ENCODE measurements around the gene PTPRU.
"Not testable (repeated sequence)": the region's sequence is repeated elsewhere in the genome, so short reads cannot be mapped to it uniquely, and the experiment has no call there.

PTPRU gene

DNA sequence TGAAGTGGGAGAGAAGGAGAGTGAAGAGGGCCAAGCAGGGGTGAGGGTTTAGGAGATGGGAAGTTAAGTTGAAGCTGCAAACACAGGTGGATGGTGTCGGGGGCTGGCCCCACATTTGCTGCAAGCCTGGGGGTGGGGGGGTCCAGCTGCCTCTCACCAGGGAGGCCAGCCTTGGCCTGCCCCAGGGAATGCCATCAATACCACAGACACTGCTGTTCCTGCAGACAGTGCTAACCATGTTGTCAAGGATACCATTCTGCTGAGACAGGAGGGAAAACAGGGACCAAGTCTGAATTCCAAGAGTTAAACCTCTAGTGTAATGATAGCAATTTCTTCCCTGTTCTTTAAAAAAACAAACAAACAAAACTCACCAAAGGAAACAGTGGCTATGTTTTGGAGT, 13.6 kb upstream of the PTPRU start:
- no peak for DNase-seq

DNA sequence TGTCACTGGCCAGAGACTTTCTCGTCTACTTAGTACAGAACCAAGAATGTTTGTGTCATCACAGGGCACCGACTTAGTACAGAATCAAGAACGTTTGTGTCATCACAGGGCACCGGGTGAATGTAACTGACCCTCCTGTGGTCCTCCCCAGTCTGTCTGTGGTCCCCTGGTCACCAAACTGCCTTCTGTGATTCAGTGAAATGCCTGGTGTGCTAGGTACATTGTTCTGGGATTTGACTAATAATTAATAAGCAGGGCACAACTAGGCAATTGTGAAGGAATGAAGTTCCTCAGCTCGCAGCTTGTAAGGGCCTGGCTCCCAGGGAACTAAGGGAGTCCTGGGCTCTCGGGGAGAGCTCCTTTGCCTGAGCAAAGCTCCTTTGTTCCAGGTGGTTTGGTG, 12.8 kb upstream of the PTPRU start:
- no peak for DNase-seq

DNA sequence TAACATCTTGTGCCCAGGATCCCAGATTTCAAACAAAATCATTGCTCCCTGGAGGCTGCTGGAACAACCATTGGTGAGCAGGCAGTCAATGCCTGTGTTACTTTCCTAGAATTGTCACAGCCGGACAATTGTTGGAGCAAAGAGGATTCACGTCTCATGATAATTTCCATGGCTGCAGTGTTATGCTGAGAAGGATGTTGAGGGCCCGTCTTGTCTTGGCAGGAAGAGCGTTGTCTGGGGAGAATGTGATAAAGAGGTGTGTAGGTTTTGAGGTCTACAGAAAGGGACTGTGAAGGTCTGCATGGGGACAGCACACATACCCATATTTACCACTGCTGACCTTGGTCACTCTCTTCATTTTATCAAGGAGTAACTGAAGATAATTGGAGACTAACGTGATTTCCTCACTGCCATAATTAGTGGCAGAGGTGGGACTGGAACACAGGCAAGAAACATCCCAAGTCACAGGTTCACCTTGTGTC, 11.9 kb upstream of the PTPRU start:
- no peak for DNase-seq

DNA sequence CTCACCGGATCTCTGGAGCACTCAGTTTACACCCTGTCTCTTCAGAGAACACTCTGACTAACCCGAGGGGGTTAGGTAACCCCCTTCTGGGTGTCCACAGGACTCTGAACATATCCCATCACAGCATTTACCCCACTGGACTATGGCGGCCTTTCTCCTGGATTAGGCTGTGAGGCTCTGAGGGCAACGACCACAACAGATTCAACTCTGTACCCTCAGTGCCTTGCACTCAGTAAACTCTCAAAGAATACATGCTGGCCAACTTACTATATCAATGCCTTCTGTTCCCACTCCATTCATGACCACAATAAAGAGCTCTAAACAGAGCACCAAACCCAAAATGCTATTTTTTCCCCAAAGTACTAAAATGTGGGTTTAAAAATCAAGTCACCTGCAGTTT, 11.0 kb upstream of the PTPRU start:
- DNase-seq = no peak

DNA sequence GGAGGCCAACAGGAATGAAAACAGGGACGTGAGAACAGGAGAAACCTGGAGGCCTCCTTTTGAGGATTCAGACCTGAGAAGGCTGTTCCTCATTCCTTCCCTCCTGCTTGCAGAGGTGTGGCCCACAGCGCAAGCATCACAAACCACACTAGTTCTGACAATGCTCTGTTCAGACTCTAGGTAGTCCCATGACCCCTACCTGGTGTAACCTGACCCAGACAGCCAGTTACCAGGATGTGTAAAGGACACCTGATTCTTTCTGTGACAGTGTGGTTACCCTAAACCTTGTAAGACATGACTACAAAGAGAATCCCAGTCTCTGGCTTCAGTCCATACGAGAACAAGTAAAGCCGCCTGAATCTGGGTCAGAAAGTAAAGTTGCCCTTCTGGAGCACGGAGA, 8.8 kb upstream of the PTPRU start:
- no peak for DNase-seq

DNA sequence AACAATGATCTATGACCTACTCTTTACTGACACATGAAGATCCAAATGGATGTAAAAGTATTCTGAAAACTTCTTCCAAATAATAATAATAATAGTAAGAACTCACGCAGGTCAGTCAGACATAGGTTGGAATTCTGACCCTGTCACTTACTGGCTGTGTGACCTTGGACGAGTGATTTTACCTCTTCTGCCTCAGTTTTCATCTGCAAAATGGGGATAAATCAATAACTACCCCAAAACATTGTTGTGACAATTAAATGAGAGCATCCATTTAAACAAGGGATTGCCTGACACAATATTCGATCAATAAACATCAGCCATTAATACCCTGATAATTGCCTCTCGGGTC, 6.1 kb upstream of the PTPRU start:
- no peak for DNase-seq

DNA sequence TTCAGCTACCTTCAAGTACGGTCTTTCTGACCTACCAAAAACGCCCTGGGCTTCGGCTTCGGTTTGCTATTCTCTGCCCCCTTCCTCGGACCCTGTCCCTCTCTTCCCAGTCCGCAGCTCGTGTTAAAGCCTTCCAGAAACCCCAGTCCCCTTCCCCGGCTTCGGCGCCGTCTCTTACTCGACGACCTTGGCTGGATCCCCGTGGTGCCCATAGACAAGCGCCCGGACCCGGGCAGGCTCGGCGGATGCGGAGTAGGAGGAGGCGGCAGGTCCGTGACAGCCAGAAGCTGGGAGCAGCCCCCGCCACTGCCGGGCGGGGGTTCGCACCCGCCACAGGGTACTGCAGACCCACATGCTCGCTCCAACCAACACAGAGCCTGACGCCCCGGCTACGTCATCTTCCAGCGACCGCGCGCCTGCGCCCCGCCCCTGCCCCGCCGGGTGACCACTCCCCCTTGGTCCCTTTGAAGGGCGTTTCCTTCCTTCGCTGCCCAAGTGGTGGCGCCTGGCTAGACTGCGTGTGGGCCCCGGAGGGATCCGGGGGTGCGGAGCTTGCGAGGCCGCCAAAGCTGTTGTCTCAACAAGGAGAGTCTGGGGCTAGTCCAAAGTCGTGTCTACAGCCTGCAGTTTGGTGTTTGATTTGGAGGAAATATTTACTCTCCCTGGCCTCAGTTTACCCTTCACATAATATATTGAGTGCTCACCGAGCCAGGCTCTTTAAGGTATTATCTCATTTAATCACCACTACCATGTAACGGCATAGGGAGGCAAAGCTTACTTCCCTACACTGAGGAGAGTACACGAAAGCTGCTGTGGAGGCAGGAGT, 5.6 kb upstream of the PTPRU start, which contains the start of gene MECR:
Gene MECR, minus strand, starts transcription at position 382 of the 826 bp plus-strand sequence. Its CDS starts 28 bp downstream, at position 354.
- peak; percentile 80 for DNase-seq

DNA sequence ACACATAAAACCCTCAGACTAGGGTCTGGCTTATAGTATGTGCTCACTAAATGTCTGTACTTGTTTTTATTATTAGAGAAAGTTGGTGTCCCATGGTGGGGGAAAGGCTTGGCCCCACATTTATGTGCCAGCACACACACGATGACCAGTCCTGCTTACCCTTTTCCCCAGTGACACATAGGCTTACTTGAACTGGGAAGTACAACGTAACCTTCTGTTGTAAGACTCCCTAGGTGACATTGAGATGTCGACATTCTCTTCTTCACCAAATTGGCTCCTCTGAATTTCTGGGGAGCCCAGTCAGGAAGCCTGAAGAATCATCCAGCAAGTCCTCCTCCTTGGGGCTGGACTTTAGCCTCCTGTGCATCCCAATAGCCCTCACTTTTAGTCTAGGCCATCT, 3.9 kb upstream of the PTPRU start:
- DNase-seq = no peak

DNA sequence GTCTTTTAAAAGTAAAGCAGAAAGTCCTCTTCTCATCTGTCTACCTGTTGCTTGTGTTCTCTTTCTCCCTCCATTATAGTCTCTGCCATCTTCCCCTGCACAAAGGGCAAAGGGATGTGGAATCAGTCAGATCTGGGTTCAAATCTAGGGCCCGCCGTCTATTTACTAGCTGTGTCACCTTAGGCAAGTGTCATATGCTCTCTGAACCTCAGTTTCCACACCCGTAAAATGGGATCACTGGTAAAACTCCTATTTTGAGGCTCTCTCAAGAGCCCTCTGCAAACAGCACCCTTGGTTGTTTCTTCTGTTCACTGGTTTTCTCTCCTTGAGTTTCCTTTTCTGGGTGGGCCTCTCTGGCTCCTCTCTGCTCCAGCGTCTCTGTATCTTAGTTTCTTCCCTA, 2.6 kb upstream of the PTPRU start:
- no peak for DNase-seq

DNA sequence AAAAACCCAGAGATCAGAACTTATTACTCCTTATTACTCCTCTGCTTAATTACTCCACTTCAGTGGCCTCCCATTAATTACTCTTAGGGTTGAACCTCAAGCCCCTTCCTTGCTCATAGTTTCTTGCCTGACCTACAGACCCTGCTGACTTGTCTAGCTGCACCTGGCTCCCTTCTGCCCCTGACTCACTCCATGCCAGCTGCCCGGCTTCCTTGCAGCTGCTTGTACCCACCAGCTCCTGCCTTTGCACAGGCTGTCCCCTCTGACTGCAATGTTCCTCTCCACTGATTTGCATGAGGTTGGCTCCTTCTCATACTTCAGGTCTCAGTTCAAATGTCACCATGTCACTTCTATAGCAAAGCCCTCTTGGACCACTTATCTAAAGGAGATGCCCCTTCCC, 1.9 kb upstream of the PTPRU start:
- DNase-seq = no peak

DNA sequence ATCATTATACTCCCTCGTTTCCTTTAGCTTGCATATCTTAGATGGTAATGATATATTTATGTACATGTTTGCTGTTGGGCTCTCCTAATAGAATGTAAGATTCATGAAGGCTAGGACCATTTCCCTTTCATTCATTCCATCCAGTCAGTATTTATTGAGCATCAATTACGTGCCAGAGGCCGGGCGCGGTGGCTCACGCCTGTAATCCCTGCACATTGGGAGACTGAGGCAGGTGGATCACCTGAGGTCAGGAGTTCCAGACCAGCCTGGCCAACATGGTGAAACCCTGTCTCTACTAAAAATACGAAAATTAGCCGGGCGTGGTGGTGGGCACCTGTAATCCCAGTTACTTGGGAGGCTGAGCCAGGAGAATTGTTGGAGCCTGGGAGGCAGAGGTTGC, 1.4 kb upstream of the PTPRU start:
- not testable (repeated sequence) for DNase-seq

DNA sequence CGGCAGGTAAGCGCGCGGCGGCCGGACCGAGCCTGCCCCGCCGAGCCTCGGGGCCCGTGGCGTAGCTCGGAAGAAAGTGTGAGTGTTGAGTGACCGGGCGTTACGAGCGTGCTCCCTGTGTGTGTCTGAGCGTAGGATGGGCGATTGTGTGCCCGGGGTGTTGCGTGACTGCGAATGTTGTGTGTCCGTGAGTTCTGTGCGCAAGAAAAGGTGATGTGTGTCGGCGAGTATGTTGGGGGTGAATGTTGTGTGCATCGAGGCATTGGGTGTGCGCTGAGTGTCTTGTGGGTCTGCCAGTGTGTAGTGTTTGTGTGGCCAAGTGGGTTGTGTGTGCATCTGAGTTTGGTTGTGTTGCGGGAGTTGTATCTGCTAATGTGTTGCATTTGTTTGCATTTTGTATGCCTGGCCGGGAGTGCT, 398 bp downstream of the PTPRU start:
- no peak for DNase-seq

DNA sequence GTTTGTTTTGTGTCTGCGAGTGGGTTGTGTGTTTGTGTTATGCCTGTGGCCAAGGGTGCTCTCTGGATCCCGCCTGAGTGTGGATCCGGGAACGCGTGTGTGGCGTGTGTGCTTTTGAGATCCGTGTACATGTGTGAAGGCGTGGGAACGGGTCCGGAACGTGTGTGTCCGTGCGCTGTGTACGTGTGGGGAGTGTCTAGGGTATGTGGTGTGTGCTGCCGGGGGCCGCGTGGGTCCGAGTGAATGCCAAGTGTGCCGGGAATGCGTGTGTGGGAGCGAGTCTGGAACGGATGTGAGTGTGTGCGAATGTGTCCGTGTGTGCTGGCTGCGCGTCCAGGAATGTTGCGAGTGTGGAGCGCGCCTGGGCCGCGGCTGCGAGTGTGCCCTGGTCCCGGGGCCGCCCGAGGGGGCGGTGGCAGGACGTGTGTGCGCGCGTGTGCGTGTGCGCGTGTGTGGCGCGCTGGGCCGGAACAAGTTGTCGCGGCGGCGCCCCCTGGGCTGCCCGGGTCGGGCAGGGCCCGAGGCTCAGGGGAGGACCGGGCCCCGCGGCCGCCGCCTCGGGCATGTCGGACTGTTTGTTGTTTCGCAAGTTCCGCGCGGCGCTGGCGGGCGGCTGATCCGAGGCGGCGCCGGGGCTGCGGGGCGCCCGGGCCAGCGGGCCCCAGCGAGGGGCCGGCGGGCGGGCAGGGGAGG, 953 bp downstream of the PTPRU start:
- no peak for DNase-seq

DNA sequence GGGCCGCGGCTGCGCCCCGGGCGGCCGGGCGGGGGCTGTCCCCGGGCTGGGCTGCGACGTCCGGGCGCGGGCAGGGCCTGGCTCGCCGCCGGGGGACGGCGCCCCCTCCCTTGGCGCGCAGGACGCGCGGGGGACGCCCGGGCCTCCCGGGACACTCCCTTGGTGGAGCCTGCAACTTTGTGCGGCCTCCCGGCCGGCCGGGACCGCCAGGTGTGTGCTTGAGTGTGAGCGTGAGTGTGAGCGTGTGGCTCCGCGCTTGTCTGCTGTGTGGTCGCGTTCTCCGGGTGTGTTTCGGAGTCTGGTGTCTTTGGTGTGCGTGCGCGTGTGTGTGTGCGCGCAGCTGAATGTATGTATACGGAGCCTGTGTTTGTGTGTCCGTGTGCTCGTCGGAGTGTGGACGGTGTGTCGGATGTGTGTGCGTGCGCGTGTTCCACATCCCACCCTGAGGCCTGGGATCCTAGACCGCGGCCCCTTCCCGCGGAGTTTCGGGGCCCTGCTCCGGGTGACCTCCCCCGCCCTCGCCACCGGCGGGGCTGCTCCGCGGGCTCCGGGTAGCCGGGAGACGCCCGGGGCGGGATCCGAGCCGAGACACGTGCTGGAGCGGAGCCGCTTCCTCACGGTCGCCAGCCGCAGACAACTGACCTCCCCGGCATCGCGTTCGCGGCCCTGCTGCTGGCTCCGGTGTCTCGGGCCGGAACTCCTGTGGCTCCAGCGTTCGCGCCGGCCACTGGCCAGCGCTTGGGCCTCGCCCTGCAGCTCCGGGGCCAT, 1.7 kb downstream of the PTPRU start:
- DNase-seq = no peak

DNA sequence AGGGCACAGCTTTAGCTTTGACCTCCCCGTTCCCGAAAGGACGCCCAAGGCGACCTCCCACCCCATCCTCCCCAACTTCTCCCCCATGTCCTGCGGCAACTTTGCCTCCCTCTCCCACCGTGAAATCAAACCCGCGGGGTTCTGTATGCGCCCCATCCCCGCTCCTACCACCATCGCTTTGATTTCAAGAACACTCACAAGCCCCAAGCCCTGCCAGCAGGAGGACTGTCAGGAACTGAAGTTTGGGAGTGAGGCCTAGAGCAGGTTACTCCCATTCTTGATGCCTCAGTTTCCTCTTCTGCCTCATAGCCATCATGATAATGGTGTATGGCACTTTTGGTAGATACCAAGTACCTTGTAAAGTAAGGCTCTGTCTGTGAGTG, 2.3 kb downstream of the PTPRU start:
- no peak for DNase-seq

DNA sequence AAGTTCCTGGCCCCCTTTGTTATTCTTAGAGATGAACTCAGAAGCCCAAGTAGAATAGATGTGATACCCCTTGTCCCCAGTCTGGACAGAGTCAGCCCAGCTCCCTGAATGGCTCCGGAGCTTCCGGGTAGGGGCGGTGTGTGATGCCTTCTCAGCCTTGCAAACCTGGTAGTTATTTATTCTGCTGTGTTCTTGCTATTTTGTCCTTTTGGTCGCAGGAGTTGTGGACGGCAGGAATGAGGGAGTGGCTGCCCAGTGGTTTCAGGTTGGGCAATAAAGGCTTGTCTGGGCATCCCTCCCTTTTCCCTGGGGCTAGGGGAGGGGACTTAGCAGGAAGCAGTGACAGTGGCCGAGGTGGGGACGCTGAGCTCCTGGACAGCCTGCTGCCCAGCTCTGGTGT, 2.8 kb downstream of the PTPRU start:
- DNase-seq = no peak

DNA sequence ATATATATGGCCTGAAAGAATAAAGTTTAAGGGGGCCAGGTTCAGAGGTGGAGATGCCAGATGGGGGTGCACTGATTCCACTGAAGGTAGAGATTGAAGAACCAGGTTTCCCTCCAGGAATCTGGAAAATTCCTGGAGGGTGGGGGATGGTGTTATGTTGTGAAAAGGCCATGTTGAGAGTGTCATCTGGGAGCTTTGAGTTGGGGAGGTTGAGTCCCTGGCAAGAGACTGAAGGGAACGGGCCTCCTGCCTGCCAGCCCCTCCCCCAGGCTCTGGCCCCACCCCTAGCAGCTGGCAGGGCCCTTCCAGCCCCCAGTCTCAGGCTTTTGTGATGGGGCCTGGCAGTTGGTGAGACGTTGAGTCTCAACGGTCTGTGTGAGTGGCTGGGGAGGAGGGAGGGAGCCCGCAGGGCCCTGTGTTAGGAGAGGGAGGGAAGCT, 4.1 kb downstream of the PTPRU start:
- DNase-seq = no peak

DNA sequence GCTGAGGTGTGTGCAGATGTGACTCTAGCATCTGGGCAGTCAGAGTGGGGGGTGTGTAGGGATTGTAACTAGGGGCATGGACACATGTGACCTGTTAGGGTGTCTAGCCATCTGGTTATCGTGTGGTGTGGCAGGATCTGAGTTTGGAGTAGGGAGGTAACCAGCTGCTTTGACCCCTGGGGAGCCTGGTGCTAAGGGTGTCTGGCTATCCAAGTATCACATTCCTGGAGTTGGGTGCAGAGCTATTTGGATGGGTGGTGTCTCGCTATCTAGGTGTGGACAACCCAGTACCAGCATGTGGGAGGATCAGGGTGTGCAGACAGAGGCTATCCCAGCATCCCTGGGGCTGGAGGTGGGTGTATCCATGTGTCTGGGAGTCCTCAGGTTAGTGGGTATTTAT, 4.7 kb downstream of the PTPRU start:
- DNase-seq = no peak

DNA sequence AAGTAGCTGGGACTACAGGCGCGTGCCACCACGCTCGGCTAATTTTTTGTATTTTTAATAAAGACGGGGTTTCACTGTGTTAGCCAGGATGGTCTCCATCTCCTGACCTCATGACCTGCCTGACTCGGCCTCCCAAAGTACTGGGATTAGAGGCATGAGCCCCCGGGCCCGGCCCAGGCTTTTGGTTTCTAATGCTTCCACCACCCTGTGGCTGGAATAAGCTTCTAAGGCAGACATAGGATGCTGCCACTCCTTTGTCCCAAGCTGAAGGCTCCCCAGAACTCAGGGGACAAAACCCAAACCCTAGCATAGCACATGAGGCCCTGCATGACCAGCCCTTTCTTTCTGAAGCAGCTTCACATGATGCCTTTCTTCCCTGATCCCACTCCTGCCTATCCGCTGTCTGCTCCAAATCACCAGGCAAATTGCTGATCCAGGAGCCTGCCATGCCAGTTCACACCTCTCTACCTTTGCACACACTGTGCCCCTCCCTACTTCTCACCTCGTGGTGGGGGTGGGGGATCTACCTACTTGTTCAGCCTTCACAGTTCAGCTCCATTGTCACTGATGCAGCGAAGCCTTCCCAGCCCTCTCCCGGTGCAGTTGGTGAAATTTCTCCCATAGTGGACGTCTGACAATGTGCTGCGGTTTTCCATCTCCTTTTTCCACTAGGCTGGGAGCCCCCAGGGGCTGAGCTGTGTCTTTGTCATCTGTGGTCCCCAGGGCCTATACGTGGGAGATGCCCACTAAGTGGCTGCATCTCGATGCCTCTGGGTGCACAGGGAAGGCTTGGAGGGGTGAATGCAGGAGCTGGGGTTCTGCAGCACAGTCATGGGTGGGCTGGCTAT, 6.9 kb downstream of the PTPRU start:
- no peak for DNase-seq

DNA sequence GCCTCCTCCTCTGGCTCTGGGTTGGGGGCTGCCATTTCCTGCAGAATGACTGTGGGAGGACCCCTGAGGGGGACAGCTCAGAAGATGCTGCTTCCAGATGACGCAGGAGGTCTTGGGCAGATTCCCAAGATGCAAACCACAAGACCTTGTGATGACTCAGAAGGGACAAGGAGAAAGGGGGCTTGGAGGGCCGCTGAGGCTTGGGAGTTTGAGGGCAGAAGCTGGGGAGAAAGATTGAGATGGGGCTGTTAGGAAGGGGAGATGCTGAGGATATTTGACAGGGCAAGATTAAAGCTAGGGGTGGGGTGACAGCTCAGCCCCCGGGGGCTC, 7.5 kb downstream of the PTPRU start:
- no peak for DNase-seq

DNA sequence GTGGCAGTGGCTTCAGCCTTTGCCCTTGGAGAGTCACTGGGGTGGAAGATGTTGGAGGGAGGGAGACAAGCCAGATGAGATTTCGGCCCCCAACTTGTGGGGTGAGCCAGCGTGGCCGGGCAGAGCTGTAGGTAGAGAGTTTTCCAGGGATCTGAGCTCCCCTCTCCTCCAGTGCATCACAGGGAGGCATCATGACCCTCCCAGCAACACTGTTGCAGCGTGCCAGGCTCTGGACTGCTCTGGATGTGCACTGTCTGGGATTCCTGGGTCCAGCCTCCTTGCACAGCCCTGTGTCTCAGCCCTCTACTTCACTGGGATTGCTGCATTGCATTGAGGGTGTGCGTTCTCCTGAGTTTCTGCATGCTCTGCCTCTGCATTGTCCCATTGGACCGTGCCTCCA, 8.9 kb downstream of the PTPRU start:
- no peak for DNase-seq

DNA sequence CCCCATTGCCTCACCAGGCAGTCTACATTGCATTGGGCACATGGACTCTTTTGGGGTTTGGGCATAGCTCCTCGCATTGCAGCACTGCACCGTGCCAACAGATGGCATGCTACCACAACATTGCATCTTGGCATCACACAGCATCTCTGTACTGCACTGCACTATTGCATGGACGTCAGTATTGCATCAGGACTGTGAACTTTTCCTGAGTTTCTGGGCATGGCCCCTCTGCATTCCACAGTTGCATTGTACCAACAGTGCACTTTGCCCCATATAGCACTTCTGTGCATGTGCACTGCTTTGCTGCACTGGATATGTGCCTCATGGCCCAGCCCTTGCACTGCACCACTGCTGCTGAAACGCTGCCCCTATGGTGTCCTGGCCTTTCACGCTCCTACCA, 9.6 kb downstream of the PTPRU start:
- DNase-seq = no peak

DNA sequence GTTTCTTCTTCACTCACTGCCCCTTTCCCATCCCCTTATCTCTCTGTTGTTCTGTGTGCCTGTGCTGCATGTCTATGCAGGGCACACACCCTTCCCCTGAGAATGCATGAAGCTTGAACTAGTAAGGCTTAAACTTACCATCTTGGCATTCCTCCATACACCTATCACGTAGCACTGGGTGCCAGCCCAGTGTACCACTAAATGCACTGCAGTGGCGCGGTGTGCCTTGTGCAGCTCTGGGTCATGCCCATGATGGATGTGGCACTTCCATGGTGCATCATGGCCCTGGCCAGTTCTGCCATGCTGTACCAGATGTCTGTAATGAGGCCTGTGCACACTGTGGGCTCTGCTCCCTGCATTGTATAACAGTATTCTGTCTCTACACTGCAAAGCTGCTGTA, 10.7 kb downstream of the PTPRU start:
- DNase-seq = no peak

All from NCI-H146 (cell line).